Rectal smooth muscle tissue (tissue), 1 donor: ENCODE results near the gene IL34.
A peak's percentile ranks its signal among the peaks of the same experiment; 100 is the strongest.

Experiments used
- H3K27ac ChIP-seq: one replicate; pipeline ENCODE4 v1.7.0; 2013; ENCODE audit warnings: low read depth, low read length, inconsistent platforms
- H3K27me3 ChIP-seq: one replicate; pipeline ENCODE4 v1.7.0; 2013; ENCODE audit warnings: low read length; ENCODE audit not compliant: control insufficient read depth, insufficient read depth
- H3K36me3 ChIP-seq: one replicate; pipeline ENCODE4 v1.7.0; 2013; ENCODE audit warnings: low read length; ENCODE audit not compliant: control insufficient read depth, insufficient read depth
- H3K4me1 ChIP-seq: one replicate; pipeline ENCODE4 v1.7.0; 2013; ENCODE audit warnings: low read length; ENCODE audit not compliant: control insufficient read depth, insufficient read depth
- H3K4me3 ChIP-seq: one replicate; pipeline ENCODE4 v1.7.0; 2013; ENCODE audit warnings: low read length
- H3K9ac ChIP-seq: one replicate; pipeline ENCODE4 v1.7.0; 2013; ENCODE audit warnings: low read length

The IL34 gene

GRCh38 chr16:70692130-70692872 is 45.9 kb downstream of the IL34 start:
- Histone ChIP-seq H3K4me3 (no peak overlapping the region), H3K4me1 (peaks cover 91% of the 10 kb centered on the region), H3K27ac (peak overlapping the region; percentile 98), H3K9ac (no peak overlapping the region), H3K36me3 (no peaks in the 10 kb centered on the region), H3K27me3 (no peaks in the 10 kb centered on the region)

DNA sequence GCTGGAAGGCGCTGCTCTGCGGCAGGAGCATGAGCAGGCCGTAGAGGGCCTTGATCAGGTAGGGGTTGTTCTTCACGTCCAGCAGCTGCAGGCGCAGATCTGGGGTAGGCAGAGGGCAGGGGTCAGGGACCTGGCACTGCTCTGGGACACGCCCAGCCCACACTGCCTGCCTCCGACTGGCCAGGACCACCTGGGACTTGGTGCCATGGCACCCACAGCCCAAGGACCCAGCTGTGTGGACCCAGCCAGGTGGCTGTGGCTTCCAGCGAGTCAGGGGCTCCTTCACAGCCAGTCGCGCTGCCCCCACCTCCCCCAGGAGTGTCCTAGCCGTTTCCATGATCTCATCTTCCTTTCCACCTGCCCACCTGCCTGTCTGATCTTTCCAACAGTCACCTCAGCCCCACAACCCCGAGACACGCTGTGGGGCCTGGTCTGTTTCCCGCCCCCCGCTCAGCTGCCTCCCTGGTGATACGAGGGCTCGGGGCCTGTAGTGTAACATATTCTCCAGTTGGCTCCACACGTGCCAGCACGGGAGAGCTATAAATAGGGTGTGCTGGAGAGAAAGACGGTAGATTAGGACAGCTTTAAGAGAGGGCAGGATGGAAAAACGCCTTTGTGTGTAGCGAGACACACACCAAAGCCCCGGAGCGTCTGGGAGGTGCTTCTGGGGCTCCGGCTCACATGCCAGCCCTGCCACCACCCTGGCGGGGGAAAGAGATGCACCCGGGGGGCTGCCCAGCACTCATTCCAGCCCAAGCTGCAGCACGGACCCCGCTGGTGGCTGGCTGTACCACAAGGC is 46.7 kb downstream of the IL34 start:
- Histone ChIP-seq H3K4me3 (no peak overlapping the region), H3K36me3 (no peaks in the 10 kb centered on the region), H3K27me3 (no peaks in the 10 kb centered on the region), H3K9ac (no peak overlapping the region), H3K4me1 (peaks cover 91% of the 10 kb centered on the region), H3K27ac (peak overlapping the region; percentile 98)

DNA sequence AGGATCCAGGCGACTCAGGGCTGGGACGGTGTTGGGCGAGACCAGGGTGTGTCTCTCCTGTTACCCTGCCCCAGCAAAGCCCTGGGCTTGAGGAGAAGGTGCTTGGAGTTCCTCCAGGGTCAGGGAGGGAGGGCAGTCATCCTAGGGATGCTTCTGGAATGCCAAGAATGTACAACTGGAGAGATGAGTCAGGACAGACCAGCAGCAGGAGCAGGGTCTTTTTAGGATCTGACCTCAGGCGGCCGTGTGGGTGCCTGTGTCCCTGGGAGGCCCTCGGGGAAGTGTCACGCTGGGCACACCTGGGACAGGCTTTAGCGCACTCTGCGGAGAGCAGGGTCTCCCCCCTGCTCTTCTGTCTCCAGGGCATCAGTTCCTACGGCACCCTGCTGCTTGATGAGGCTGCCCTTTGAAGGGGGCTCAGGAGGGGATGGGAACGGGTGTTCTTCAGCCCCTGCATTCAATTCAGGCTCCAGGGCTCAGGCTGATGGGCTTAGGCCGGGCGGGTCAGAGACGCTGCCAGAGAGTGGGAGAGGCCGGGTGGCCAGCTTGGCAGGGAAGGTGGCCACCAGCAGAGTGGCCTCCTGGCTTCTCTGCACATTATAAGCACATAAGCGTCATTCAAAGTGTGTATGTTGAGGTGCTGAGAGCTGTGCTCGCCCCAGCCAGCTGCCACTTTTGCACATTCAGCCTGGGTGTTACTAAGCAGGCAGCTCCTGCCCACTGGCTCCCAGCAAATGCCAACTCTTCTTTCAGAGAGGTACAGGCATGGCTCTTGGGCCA is 47.9 kb downstream of the IL34 start:
- H3K27me3 ChIP-seq = no peaks in the 10 kb centered on the region
- H3K9ac ChIP-seq = peak overlapping the region; percentile 39
- H3K4me1 ChIP-seq = peaks cover 83% of the 10 kb centered on the region
- H3K27ac ChIP-seq = peak overlapping the region; percentile 98
- H3K36me3 ChIP-seq = no peaks in the 10 kb centered on the region
- H3K4me3 ChIP-seq = no peak overlapping the region

DNA sequence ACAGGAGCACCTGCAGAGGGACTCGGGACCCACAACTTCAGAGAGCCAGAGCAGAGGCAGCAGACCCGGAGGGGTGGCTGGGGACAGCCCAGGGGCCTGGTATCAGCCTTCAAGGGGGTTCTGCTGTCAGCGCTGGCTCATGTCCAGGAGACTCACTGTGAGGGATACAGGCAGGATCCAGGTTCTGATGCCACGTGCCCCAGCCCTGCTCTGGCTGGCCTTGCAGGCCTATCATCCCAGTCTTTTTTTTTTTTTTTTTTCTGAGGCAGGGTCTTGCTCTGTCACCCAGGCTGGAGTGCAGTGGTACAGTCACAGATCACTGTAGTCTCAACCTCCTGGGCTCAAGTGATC is 48.5 kb downstream of the IL34 start:
- Histone ChIP-seq H3K9ac (no peak overlapping the region), H3K27ac (peak overlapping the region; percentile 98), H3K4me1 (peaks cover 80% of the 10 kb centered on the region)

DNA sequence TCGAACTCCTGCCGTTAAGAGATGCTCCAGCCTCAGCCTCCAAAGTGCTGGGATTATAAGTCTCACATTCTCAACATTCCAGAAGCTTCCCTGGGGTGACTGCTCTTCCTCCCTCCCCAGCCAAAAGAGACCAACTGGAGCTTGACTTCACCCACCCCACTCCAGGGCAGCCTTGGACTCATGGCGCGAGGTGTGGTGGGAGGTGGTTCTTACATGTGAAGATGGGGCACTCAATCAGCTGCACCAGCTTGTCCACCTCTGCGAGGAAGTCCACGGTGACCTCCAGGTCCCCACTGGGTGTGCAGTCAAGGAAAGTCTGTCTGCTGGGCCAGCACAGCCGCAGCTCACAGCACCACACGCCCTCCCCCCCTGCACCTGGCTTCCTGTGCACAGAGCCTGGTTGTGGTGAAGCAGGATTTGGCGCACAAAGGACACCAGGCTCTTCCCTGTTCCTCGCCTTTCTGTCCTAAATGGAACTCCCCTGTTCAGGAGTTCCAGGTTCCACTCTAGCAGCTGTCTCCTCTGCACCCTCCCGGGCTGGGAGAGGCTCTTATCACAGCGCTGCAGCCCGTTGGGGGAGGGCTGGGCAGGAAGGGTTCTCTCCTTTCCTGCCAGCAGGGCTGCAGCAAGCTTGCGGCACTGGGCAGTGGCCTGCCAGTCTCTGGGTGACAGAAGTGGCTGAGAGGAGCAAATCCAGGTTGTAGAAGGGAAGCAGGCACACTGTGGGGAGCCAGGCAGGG is 49.1 kb downstream of the IL34 start:
- Histone ChIP-seq H3K27ac (peak overlapping the region; percentile 98), H3K4me3 (no peak overlapping the region), H3K9ac (no peak overlapping the region), H3K36me3 (no peaks in the 10 kb centered on the region), H3K4me1 (peaks cover 80% of the 10 kb centered on the region), H3K27me3 (no peaks in the 10 kb centered on the region)

More for the DNA sequence above, 48.5 kb downstream of the IL34 start:
- Histone ChIP-seq H3K4me3 (no peak overlapping the region), H3K36me3 (no peaks in the 10 kb centered on the region), H3K27me3 (no peaks in the 10 kb centered on the region)

GRCh38 chr16:70696355-70696754 is 50.0 kb downstream of the IL34 start:
- Histone ChIP-seq H3K27ac (peak overlapping the region; percentile 98), H3K4me1 (peaks cover 80% of the 10 kb centered on the region), H3K27me3 (no peaks in the 10 kb centered on the region), H3K4me3 (no peak overlapping the region), H3K9ac (no peak overlapping the region), H3K36me3 (no peaks in the 10 kb centered on the region)

- no peak overlapping the region for H3K4me3 ChIP-seq
- H3K36me3 ChIP-seq = no peaks in the 10 kb centered on the region
- peaks cover 80% of the 10 kb centered on the region for H3K4me1 ChIP-seq
- H3K27ac ChIP-seq = peak overlapping the region; percentile 72
- H3K27me3 ChIP-seq = no peaks in the 10 kb centered on the region
- no peak overlapping the region for H3K9ac ChIP-seq
These were observed 50.7 kb downstream of the IL34 start for GRCh38 chr16:70696952-70697593.

DNA sequence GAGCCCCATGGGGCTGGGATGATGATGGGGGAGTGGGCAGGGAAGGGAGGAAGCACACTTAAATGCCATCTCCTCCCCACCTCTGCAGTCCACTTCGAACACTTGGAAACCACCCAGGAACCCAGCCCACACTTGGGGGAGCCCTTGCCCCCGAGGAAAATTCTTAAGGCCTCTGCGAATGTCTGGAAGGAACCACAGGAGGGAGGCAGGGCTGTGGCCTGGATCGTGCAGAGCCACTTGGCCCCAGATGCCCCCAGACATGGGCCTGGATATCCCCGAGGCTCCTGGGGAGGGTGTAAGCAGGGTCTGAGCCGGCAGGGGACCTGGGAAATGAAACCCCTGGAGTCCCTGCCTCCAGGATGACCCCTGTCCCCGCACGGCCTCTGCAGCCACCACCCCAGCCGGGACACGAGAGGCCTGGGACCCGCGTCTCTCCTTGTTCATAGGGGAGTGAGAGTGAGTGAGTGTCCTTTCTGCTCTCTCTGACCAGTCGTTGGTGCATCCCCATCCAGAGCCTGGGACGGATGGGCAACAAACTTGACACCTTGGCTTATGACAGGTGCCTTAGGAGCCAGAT is 51.3 kb downstream of the IL34 start:
- H3K36me3 ChIP-seq = no peaks in the 10 kb centered on the region
- H3K4me3 ChIP-seq = no peak overlapping the region
- H3K27me3 ChIP-seq = no peaks in the 10 kb centered on the region
- peaks cover 80% of the 10 kb centered on the region for H3K4me1 ChIP-seq
- H3K9ac ChIP-seq = no peak overlapping the region
- peak overlapping the region; percentile 72 for H3K27ac ChIP-seq

- peaks cover 79% of the 10 kb centered on the region for H3K4me1 ChIP-seq
- peak overlapping the region; percentile 90 for H3K27ac ChIP-seq
- H3K36me3 ChIP-seq = no peaks in the 10 kb centered on the region
- H3K9ac ChIP-seq = no peak overlapping the region
- no peak overlapping the region for H3K4me3 ChIP-seq
- no peaks in the 10 kb centered on the region for H3K27me3 ChIP-seq
These were observed 52.5 kb downstream of the IL34 start for GRCh38 chr16:70698901-70699300.

GRCh38 chr16:70699696-70700095 is 53.3 kb downstream of the IL34 start:
- Histone ChIP-seq H3K4me3 (no peak overlapping the region), H3K9ac (no peak overlapping the region), H3K27me3 (no peaks in the 10 kb centered on the region), H3K36me3 (no peaks in the 10 kb centered on the region), H3K27ac (peak overlapping the region; percentile 90), H3K4me1 (peaks cover 79% of the 10 kb centered on the region)
